ENCODE results near the gene AQP1.

- TF ChIP-seq POLR2AphosphoS5 (IDR thresholded peaks at IDR 0.05; ENCODE audit: insufficient read depth in 1 of 2, low read depth in 1 of 2) (no peak), CTCF (IDR thresholded peaks at IDR 0.05) (no peak), POLR2A (IDR thresholded peaks at IDR 0.05) (no peak)
These were observed 11.5 kb downstream of the AQP1 start for GRCh38 chr7:30923009-30923773.
